ENCODE data around the gene TIMMDC1. TPM values are rescaled to one million over a fixed set of nuclear protein-coding genes. Genes with fewer than 3 reads are reported as not detected.

Gene TIMMDC1
- total and polyA plus RNA-seq, 2 of the 13 experiments (the other 11 are each of a cell fraction or from before 2014, with no cell fraction given) = 50.0 to 77.8 TPM

- TF ChIP-seq ATF7-NPFF (CRISPR knock-in tag; IDR thresholded peaks at IDR 0.05; ENCODE audit: low read depth) = no peak
- no peak for TF ChIP-seq KAT2B (IDR thresholded peaks at IDR 0.05; ENCODE audit: borderline replicate concordance, low read depth, low read length)
- no peak for TF ChIP-seq SRSF4 (IDR thresholded peaks at IDR 0.05; ENCODE audit: low read depth, low read length, poor library complexity, severe bottlenecking)
- no peak for TF ChIP-seq ZNF101 (CRISPR knock-in tag; IDR thresholded peaks at IDR 0.05; ENCODE audit: borderline replicate concordance, low read depth)
- TF ChIP-seq KLF16 (CRISPR knock-in tag; IDR thresholded peaks at IDR 0.05) = peak in 1 of 2 experiments; percentile 88; a peak in 2 of 4 replicates
- 0 out of 2 replicates have a peak, but pooled peaks have one; percentile 38 for TF ChIP-seq ZNF674 (CRISPR knock-in tag; IDR thresholded peaks at IDR 0.05; ENCODE audit: low read depth)
- no peak for TF ChIP-seq ZMAT5 (CRISPR knock-in tag; IDR thresholded peaks at IDR 0.05; ENCODE audit: borderline replicate concordance, low read depth)
- TF ChIP-seq SIN3B (IDR thresholded peaks at IDR 0.05; ENCODE audit: low read length) = peak; percentile 90
- no peak for TF ChIP-seq THYN1 (CRISPR knock-in tag; IDR thresholded peaks at IDR 0.05; ENCODE audit: borderline replicate concordance, low read depth)
- no peak for TF ChIP-seq DBP (CRISPR knock-in tag; IDR thresholded peaks at IDR 0.05; ENCODE audit: not compliant biosample characterization)
- TF ChIP-seq GTF2F1 (IDR thresholded peaks at IDR 0.05; ENCODE audit: low read length) = peak; percentile 77
- no peak for TF ChIP-seq GLMP (CRISPR knock-in tag; IDR thresholded peaks at IDR 0.05; ENCODE audit: borderline replicate concordance)
- TF ChIP-seq NCOA5 (CRISPR knock-in tag; IDR thresholded peaks at IDR 0.05) = no peak
- no peak for TF ChIP-seq NFE2 (CRISPR knock-in tag; IDR thresholded peaks at IDR 0.05)
- no peak for TF ChIP-seq ZNF333 (CRISPR knock-in tag; IDR thresholded peaks at IDR 0.05; ENCODE audit: borderline replicate concordance)
- TF ChIP-seq ETV6 (CRISPR knock-in tag; conservative IDR thresholded peaks at IDR 0.05) = peak; percentile 87; the same call in 1 of the 2 replicates
- peak; percentile 94; the same call in 1 of the 2 replicates for TF ChIP-seq MYC (CRISPR knock-in tag; IDR thresholded peaks at IDR 0.05; ENCODE audit: borderline replicate concordance)
- TF ChIP-seq GPBP1L1 (CRISPR knock-in tag; IDR thresholded peaks at IDR 0.05) = no peak
- no peak for TF ChIP-seq NFATC3 (CRISPR knock-in tag; IDR thresholded peaks at IDR 0.05)
- TF ChIP-seq PHF20 (CRISPR knock-in tag; IDR thresholded peaks at IDR 0.05) = peak; percentile 94
- TF ChIP-seq HMG20B (CRISPR knock-in tag; conservative IDR thresholded peaks at IDR 0.05) = no peak; the same call in 1 of the 2 replicates
- TF ChIP-seq ATF7 (IDR thresholded peaks at IDR 0.05) = peak; percentile 99
- peak; percentile 92 for TF ChIP-seq ATF7 (CRISPR knock-in tag; IDR thresholded peaks at IDR 0.05)
- TF ChIP-seq NCOA2 (CRISPR knock-in tag; IDR thresholded peaks at IDR 0.05) = peak; percentile 39
- TF ChIP-seq NR2F1 (CRISPR knock-in tag; IDR thresholded peaks at IDR 0.05) = 0 out of 4 replicates have a peak, but pooled peaks have one; percentile 27 to 46
- TF ChIP-seq EEA1 (CRISPR knock-in tag; IDR thresholded peaks at IDR 0.05; ENCODE audit: borderline replicate concordance) = no peak
Observed at GRCh38 chr3:119463171-119464169, 34.9 kb upstream of the TIMMDC1 start, which contains the start of gene TMEM39A (continued).

Measured in HepG2 (cell line).